Medulla oblongata (tissue), 1 donor: Measurements from ENCODE around the gene AXIN1.
A peak's percentile ranks its signal among the peaks of the same experiment; 100 is the strongest.

Experiments used
- DNase-seq: peaks from one replicate; pipeline ENCODE4 v3.0.0-alpha.2; 2015; ENCODE audit errors: extremely low spot score

AXIN1 gene

GRCh38 chr16:242281-242680 is 110.2 kb downstream of the AXIN1 start:
- no peak for DNase-seq

- DNase-seq, result no peak
These were observed 112.0 kb downstream of the AXIN1 start for GRCh38 chr16:240559-240958.

GRCh38 chr16:239948-240277 is 112.6 kb downstream of the AXIN1 start:
- peak; percentile 74 for DNase-seq
